ENCODE measurements around the gene ST3GAL6. TPM values are rescaled to one million over a fixed set of nuclear protein-coding genes. Genes with fewer than 3 reads are reported as not detected.

Gene ST3GAL6
- polyA plus RNA-seq, 3 donors, result 21.0 to 49.5 (median 22.8) TPM

- Histone ChIP-seq H3K36me3 (replicated peaks in 1 of 2; ENCODE audit: control insufficient read depth in 1 of 2, insufficient read depth in 2 of 2, low read length in 2 of 2) (peaks cover 29 to 36% of the 10 kb centered on the region in 2 donors), H4K20me1 (ENCODE audit: insufficient read depth, low read length) (peaks cover 8% of the 10 kb centered on the region), H3K27ac (ENCODE audit: low read depth in 1 of 2, low read length in 2 of 2) (no peak overlapping the region), H3K79me2 (ENCODE audit: insufficient read depth, low read length) (no peaks in the 10 kb centered on the region), H3K4me3 (replicated peaks in 1 of 3; ENCODE audit: low read depth in 2 of 3, low read length in 3 of 3) (no peak overlapping the region), H2AFZ (ENCODE audit: insufficient read depth, low read depth, low read length, poor library complexity, severe bottlenecking) (no peak overlapping the region), H3K4me1 (ENCODE audit: control insufficient read depth in 1 of 2, insufficient read depth in 2 of 2, low read length in 2 of 2) (no peaks in the 10 kb centered on the region), H3K9me3 (replicated peaks in 1 of 2; ENCODE audit: control insufficient read depth in 1 of 2, insufficient read depth in 1 of 2, low read length in 2 of 2) (no peaks in the 10 kb centered on the region), H3K4me2 (replicated peaks; ENCODE audit: extremely low read depth, low read length, poor library complexity, severe bottlenecking) (no peak overlapping the region), H3K9ac (ENCODE audit: insufficient read depth, low read length, poor library complexity, severe bottlenecking) (no peak overlapping the region), H3K27me3 (ENCODE audit: control insufficient read depth in 2 of 2, insufficient read depth in 2 of 2, low read length in 2 of 2) (no peaks in the 10 kb centered on the region)
- H3K4me3 Mint-ChIP-seq, result no peak overlapping the region
- peaks cover 0 to 3% (median 0%) of the 10 kb centered on the region in 7 donors for H3K9me3 Mint-ChIP-seq
- peaks cover 32 to 40% of the 10 kb centered on the region in 2 donors for H3K36me3 Mint-ChIP-seq
- no peaks in the 10 kb centered on the region for H3K4me1 Mint-ChIP-seq
- DNase-seq, result no peak
- no peak for TF ChIP-seq CTCF (IDR thresholded peaks at IDR 0.05)
- H3K27ac Mint-ChIP-seq, result no peak overlapping the region
- no CpG with 5 or more reads among the region's 4 CpGs for WGBS (ENCODE audit: insufficient coverage)
- peaks cover 0 to 2% (median 0%) of the 10 kb centered on the region in 3 donors for H3K27me3 Mint-ChIP-seq (ENCODE audit: low read depth in 3 of 3)
- intact Hi-C loops (cut with micrococcal nuclease), result no loop called here
These were observed 34.8 kb downstream of the ST3GAL6 start for GRCh38 chr3:98797905-98798304.

- Histone ChIP-seq H4K20me1 (ENCODE audit: insufficient read depth, low read length) (peaks cover 8% of the 10 kb centered on the region), H3K27ac (ENCODE audit: low read depth in 1 of 2, low read length in 2 of 2) (no peak overlapping the region), H3K9me3 (replicated peaks in 1 of 2; ENCODE audit: control insufficient read depth in 1 of 2, insufficient read depth in 1 of 2, low read length in 2 of 2) (no peaks in the 10 kb centered on the region), H3K27me3 (ENCODE audit: control insufficient read depth in 2 of 2, insufficient read depth in 2 of 2, low read length in 2 of 2) (no peaks in the 10 kb centered on the region), H3K4me2 (replicated peaks; ENCODE audit: extremely low read depth, low read length, poor library complexity, severe bottlenecking) (no peak overlapping the region), H3K9ac (ENCODE audit: insufficient read depth, low read length, poor library complexity, severe bottlenecking) (no peak overlapping the region), H3K79me2 (ENCODE audit: insufficient read depth, low read length) (no peaks in the 10 kb centered on the region), H2AFZ (ENCODE audit: insufficient read depth, low read depth, low read length, poor library complexity, severe bottlenecking) (no peak overlapping the region), H3K4me3 (replicated peaks in 1 of 3; ENCODE audit: low read depth in 2 of 3, low read length in 3 of 3) (no peak overlapping the region), H3K4me1 (ENCODE audit: control insufficient read depth in 1 of 2, insufficient read depth in 2 of 2, low read length in 2 of 2) (no peaks in the 10 kb centered on the region), H3K36me3 (replicated peaks in 1 of 2; ENCODE audit: control insufficient read depth in 1 of 2, insufficient read depth in 2 of 2, low read length in 2 of 2) (peaks cover 20 to 27% of the 10 kb centered on the region in 2 donors)
- DNase-seq, result no peak
- H3K36me3 Mint-ChIP-seq, result peaks cover 23 to 31% of the 10 kb centered on the region in 2 donors
- intact Hi-C loops (cut with micrococcal nuclease), result no loop called here
- H3K27ac Mint-ChIP-seq, result no peak overlapping the region
- no peak overlapping the region for H3K4me3 Mint-ChIP-seq
- H3K4me1 Mint-ChIP-seq, result no peaks in the 10 kb centered on the region
- H3K9me3 Mint-ChIP-seq, result peaks cover 0 to 3% (median 0%) of the 10 kb centered on the region in 7 donors
- no CpG with 5 or more reads among the region's 4 CpGs for WGBS (ENCODE audit: insufficient coverage)
- H3K27me3 Mint-ChIP-seq (ENCODE audit: low read depth in 3 of 3), result peaks cover 0 to 2% (median 0%) of the 10 kb centered on the region in 3 donors
- TF ChIP-seq CTCF (IDR thresholded peaks at IDR 0.05), result no peak
These were observed 35.7 kb downstream of the ST3GAL6 start for GRCh38 chr3:98798820-98799219.
